ENCODE results near the gene ARL5A. TPM values are rescaled to one million over a fixed set of nuclear protein-coding genes. Genes with fewer than 3 reads are reported as not detected.

ARL5A gene
- total and polyA plus RNA-seq, 9 of the 15 experiments (the other 6 are each of a cell fraction or from before 2014, with no cell fraction given): 16.3 to 117 (median 88.4) TPM

DNA sequence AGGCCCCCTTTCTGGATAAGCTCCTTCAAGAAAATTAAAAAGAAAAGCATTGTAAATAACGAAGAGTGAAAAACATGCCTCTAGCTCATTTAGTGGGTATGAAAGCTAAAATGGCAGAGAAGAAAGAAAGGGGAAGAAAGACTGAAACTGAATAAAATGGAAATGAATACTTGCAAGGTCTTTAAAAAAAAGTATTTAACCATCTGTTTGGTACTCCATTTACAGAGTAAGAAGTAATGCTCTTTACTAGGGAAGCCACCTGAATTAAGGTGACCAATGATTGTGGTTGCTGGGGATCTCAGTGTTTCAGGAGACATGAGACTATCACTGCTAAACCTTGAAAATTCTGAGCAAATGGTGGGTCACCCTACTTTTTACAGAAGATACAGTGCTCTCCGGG is 17.7 kb upstream of the ARL5A start (continued):
- TF ChIP-seq, protein P1, sequence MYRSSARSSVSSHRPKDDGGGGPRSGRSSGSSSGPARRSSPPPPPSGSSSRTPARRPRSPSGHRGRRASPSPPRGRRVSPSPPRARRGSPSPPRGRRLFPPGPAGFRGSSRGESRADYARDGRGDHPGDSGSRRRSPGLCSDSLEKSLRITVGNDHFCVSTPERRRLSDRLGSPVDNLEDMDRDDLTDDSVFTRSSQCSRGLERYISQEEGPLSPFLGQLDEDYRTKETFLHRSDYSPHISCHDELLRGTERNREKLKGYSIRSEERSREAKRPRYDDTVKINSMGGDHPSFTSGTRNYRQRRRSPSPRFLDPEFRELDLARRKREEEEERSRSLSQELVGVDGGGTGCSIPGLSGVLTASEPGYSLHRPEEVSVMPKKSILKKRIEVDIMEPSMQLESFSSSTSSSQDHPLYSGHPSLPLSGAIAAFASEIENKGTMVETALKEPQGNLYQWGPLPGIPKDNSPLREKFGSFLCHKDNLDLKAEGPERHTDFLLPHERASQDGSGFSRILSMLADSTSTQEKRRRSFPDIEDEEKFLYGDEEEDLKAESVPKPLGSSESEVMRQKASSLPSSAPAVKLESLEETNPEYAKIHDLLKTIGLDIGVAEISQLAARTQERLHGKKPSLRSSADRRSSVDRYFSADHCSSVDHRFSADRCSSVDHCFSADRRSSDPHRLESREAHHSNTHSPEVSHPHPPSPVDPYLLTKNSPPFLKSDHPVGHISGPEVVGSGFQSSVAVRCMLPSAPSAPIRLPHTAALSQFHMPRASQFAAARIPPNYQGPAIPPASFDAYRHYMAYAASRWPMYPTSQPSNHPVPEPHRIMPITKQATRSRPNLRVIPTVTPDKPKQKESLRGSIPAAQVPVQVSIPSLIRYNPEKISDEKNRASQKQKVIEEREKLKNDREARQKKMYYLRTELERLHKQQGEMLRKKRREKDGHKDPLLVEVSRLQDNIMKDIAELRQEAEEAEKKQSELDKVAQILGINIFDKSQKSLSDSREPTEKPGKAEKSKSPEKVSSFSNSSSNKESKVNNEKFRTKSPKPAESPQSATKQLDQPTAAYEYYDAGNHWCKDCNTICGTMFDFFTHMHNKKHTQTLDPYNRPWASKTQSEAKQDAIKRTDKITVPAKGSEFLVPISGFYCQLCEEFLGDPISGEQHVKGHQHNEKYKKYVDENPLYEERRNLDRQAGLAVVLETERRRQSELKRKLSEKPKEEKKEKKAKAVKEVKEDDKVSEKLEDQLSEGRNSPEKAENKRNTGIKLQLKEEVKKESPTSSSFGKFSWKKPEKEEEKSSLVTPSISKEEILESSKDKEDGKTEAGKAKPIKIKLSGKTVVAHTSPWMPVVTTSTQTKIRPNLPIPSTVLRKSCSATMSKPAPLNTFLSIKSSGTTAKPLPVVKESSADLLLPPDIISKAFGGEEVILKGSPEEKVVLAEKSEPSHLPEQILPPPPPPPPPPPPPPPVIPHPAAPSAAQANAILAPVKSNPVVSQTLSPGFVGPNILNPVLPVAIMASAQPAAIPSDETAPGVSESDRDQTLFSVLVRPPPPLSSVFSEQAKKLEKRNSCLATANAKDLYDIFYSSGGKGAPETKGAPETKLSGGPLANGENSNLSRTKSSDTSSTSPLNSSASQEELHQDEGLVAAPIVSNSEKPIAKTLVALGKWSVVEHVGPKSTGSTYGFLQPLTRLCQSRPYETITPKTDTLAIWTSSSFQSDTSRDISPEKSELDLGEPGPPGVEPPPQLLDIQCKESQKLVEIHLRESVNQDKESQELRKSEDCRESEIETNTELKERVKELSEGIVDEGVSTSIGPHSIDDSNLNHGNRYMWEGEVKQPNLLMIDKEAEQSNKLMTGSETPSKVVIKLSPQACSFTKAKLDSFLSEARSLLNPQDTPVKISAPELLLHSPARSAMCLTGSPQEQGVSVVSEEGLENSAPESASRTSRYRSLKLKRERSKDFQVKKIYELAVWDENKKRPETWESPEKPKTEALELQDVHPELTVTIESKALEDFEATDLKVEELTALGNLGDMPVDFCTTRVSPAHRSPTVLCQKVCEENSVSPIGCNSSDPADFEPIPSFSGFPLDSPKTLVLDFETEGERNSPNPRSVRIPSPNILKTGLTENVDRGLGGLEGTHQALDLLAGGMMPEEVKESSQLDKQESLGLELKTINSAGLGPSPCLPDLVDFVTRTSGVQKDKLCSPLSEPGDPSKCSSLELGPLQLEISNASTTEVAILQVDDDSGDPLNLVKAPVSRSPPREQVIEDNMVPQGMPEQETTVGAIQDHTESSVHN (IDR thresholded peaks at IDR 0.05; ENCODE audit: borderline replicate concordance in 1 of 2, low read depth in 1 of 2): no peak
- TF ChIP-seq ZFP30 (CRISPR knock-in tag; IDR thresholded peaks at IDR 0.05; ENCODE audit: borderline replicate concordance): no peak
- no peak for TF ChIP-seq ZNF282 (CRISPR knock-in tag; IDR thresholded peaks at IDR 0.05)
- TF ChIP-seq, protein P2, sequence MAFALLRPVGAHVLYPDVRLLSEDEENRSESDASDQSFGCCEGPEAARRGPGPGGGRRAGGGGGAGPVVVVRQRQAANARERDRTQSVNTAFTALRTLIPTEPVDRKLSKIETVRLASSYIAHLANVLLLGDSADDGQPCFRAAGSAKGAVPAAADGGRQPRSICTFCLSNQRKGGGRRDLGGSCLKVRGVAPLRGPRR (CRISPR knock-in tag; IDR thresholded peaks at IDR 0.05): no peak
- TF ChIP-seq SIRT6 (IDR thresholded peaks at IDR 0.05; ENCODE audit: low read depth, low read length): no peak
- no peak for TF ChIP-seq NFE2L1 (tag; IDR thresholded peaks at IDR 0.05; ENCODE audit: borderline replicate concordance, low read depth)
- TF ChIP-seq ZNF699 (CRISPR knock-in tag; IDR thresholded peaks at IDR 0.05; ENCODE audit: insufficient replicate concordance): no peak
- no peak for TF ChIP-seq NFATC3 (IDR thresholded peaks at IDR 0.05)
- no peak for TF ChIP-seq RBM14 (IDR thresholded peaks at IDR 0.05; ENCODE audit: borderline replicate concordance, insufficient read depth, low read depth, low read length)
- no peak for TF ChIP-seq SRSF1 (IDR thresholded peaks at IDR 0.05; ENCODE audit: low read depth, low read length)
- TF ChIP-seq L3MBTL2 (IDR thresholded peaks at IDR 0.05): no peak
- TF ChIP-seq TOE1 (IDR thresholded peaks at IDR 0.05; ENCODE audit: borderline replicate concordance): no peak
- TF ChIP-seq TOE1 (CRISPR knock-in tag; IDR thresholded peaks at IDR 0.05; ENCODE audit: borderline replicate concordance, low read depth): no peak
- no peak for TF ChIP-seq PYGO2 (tag; IDR thresholded peaks at IDR 0.05)

Data from K562 (cell line).